ENCODE measurements around the gene SLFN11.
"Not testable (repeated sequence)": the region's sequence is repeated elsewhere in the genome, so short reads cannot be mapped to it uniquely, and the experiment has no call there.

SLFN11 gene, protein sequence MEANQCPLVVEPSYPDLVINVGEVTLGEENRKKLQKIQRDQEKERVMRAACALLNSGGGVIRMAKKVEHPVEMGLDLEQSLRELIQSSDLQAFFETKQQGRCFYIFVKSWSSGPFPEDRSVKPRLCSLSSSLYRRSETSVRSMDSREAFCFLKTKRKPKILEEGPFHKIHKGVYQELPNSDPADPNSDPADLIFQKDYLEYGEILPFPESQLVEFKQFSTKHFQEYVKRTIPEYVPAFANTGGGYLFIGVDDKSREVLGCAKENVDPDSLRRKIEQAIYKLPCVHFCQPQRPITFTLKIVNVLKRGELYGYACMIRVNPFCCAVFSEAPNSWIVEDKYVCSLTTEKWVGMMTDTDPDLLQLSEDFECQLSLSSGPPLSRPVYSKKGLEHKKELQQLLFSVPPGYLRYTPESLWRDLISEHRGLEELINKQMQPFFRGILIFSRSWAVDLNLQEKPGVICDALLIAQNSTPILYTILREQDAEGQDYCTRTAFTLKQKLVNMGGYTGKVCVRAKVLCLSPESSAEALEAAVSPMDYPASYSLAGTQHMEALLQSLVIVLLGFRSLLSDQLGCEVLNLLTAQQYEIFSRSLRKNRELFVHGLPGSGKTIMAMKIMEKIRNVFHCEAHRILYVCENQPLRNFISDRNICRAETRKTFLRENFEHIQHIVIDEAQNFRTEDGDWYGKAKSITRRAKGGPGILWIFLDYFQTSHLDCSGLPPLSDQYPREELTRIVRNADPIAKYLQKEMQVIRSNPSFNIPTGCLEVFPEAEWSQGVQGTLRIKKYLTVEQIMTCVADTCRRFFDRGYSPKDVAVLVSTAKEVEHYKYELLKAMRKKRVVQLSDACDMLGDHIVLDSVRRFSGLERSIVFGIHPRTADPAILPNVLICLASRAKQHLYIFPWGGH

DNA sequence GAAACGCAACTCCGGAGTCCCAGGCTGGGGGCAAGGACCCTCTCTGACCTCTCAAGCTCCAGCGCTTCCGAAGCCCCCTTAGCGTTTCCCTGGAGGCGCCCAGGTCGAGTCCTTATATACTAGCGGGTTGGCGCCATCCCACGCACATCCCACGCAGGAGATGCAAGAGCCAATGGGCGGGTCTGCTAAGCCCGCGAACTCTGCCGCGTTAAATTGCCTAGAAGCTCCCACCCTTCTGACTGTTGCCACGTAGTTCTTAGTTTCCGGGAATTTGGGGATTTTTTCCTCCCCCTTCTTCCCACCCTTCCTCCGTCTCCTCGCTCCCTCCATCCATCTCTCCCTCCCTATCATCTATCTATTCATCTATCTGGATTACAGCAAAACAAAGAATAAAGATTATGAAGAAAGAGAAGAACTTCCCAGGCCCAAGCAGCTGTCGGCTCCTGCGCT lies at the start of gene SLFN11:
Gene SLFN11, minus strand, starts transcription at position 88 of the 450 bp plus-strand sequence. CDS start 9,814 bp downstream, outside the sequence.
- DNase-seq: no peak

GRCh38 chr17:35421069-35421468 lies 47.6 kb upstream of the SLFN11 start:
- not testable (repeated sequence) for DNase-seq

DNA sequence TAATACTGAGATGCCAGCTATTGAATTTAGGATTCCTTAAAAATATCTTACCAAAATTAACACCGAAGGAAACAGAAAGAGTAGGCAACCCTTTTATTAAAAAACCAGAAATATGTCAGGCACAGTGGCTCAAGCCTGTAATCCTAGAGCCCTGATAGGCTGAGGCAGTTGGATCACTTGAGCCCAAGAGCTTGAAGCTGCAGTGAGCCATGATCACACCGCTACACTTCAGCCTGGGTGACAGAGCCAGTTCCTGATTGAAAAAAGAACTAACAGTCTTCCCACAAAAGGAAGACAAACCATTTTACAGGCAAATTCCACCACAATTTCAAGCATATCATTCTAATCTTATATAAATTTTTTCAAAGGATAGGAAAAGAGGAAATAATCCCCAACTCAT lies 43.2 kb upstream of the SLFN11 start:
- DNase-seq: no peak

DNA sequence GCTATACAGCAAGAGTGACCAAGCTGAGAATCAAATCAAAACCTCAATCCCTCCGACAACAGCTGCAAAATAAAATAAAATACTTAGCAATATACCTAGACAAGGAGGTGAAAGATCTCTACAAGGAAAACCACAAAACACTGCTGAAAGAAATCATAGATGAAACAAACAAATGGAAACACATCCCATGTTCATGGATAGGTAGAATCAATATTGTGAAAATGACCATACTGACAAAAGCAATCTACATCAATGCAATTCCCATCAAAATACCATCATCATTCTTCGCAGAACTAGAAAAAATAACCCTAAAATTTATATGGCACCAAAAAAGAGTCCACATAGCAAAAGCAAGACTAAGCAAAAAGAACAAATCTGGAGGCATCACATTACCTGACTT lies 41.3 kb upstream of the SLFN11 start:
- not testable (repeated sequence) for DNase-seq

GRCh38 chr17:35414247-35414646 lies 40.8 kb upstream of the SLFN11 start:
- DNase-seq: no peak

DNA sequence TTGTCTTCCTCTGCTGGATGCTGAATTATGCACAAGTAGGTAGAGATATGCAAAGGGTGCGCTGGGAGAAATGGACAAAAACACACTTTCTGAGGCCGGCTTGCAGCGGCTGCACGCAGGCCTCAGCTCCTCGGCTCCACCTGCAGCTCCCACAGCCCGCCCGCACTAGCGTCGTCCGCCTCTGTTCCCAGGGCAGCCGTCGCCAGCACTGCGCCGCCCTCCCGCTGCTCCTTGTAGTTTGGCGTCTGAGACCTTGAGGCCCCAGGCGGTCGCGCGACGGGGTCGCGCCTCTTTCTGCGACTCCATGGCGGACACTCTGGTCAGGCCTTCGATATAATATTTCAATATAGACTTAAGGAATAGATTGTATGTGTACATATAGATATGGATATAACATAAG lies 34.1 kb upstream of the SLFN11 start:
- no peak for DNase-seq

DNA sequence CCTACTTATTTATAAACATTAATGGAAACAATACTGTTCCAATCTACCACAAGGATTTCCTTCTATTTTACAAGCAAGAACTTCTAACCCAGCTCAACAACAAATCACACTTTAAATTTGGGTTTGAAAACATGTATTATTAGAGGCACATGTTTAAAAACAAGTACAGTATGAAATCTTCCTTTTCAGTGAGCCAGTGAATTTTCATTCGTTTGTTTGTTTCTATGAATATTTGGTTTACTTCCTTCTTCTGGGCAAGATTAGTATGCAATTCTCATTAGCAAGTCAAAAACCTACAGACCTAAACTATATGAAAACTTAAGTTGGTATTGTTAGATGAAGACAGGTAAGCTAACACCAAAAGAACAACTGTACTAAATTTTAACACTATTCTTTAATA lies 33.1 kb upstream of the SLFN11 start:
- DNase-seq: no peak

DNA sequence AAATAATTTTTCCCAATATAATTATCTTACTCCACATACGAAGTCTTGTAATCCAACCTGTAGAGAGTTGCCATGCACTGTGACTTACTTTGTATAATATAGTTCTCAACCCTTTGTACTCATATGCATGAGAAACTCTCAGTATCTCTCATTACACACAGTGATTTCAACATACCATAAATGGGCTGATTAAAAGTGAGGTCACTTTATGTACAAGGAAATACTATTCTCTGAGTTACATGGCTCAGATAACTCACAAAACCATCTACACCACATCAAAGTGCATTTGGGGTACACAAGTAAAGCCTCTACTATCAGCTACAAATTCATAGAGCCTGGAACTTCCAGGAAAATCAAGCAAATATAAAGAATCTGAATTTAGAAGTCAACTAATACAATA lies 30.9 kb upstream of the SLFN11 start:
- no peak for DNase-seq

GRCh38 chr17:35393783-35394182 lies 20.4 kb upstream of the SLFN11 start:
- DNase-seq: not testable (repeated sequence)

DNA sequence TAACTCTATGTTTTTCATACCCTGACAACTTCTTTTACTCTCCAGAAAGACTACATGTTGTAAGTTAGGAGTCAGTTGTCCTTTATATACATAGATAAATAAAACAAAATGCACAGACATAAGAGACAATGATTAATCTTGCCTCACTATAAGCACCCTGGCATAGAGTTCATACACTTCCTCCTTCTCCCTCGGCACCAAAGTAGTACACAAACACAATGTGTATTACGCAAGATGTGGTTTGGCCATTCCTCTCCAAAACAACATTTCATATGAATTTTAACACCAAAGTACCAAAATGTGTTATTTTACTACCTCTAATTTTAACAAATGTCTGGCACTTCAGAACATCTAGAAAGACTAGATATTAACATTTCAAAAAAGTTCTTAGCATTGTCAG lies 17.2 kb upstream of the SLFN11 start:
- no peak for DNase-seq

DNA sequence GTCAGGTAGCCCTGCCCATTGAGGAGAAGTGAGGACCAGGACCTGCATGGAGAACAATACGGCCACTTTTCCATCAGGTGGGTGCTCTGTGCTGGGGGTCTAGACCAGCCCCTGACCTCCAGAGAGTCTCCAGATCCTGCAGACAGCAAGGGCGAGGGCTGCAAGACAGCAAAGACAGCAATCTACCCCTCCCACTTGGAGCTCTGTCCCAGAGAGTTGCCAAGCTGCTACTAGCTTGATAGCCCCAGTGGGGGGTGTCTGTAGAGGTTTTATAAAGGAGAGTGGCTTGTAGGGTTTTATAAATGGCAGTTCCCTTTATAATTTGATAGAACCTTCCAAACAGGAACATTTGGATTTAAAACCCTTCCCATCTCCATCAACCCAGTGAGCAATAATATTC lies 16.7 kb upstream of the SLFN11 start:
- DNase-seq: no peak

DNA sequence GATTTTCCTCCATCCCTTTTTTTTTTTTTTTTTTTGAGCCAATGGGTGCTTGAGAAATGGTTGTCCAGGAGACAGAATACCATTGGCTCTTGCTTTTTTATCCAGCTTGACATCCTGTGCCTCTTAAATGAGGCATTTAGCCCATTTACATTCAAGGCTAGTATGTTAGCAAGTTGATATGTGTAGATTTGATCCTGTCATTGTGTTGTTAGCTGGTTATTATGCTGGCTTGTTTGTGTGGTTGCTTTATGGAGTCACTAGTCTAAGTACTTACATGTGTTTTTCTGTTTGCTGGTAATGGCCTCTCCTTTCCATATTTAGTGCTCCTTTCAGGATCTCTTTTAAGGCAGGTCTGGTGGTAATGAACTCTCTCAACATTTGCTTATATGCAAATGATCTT lies 14.1 kb upstream of the SLFN11 start:
- DNase-seq: no peak

GRCh38 chr17:35377706-35378105 lies 4.3 kb upstream of the SLFN11 start:
- DNase-seq: no peak

DNA sequence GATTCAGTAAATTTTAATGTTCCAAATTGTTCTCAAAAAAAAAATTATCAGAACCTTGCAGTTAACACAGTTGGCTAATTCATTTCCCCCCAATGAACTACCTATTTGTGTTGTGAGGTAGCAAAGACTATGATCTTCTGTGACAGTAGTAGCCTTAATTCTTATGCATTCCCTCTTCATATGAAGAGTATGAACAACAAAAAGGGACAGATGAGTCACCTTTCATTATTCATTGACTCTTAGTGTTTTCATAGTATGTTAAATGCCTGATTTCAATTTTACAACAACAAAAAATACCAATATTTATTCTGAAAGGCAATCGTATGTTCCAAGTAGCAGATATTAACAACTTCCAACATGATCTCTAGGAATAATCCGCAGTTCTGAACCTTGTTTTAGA lies 3.6 kb upstream of the SLFN11 start:
- DNase-seq: no peak

DNA sequence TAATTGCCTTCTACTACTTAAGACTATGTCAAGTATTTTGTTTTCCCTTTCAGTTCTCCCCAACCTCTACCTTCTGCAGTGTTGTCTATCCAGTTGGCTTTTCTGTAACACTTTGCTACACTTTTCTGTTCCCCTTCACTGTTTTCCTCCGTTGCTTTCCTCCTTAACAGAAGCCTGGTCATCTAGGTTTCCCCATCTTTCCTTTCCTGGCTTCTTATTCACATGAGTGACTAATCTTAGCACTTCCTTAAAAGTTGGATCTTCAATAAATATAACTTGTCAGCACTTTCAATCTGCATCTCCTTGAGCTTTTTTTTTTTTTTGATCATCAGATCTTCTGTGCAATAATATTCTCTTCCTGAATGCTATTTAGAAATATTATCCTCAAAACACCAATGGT lies 2.8 kb upstream of the SLFN11 start:
- DNase-seq: no peak

- no peak for DNase-seq
Observed at GRCh38 chr17:35374766-35375344, 1.4 kb upstream of the SLFN11 start.

- DNase-seq: no peak
Observed at GRCh38 chr17:35373984-35374765, 754 bp upstream of the SLFN11 start.

DNA sequence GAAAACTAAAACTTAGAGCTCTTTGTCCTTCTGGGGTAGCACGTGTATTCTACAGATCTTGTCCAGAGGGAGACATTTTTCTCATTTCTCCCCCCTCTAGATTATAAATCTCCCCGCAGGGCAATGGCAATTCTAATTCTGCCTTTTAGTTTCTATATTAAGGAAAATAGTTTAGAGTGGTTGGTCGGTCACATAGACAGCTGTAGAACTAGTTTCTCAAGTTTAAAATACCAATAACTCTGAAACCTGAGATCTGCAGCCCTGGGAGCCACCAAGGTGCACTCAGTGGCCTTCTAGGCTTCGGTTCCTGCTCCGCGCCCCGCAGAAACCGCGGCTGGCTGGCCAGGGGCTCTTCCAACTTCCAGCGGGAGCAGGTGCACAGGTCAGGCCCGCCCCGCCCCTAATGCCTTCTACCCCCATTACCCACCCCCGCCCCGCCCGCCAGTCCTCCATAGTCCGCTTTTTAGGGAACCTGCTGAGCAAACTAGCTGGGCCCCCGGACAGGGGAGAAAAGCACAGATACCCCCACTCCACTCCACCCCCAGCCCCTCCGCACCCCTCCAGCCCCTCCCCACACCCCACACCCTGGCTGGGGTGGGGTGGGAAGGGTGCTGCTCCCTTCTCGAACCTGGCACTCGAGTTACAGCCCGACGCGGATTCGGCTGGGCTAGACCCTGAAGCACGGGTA lies 431 bp downstream of the SLFN11 start:
- no peak for DNase-seq

DNA sequence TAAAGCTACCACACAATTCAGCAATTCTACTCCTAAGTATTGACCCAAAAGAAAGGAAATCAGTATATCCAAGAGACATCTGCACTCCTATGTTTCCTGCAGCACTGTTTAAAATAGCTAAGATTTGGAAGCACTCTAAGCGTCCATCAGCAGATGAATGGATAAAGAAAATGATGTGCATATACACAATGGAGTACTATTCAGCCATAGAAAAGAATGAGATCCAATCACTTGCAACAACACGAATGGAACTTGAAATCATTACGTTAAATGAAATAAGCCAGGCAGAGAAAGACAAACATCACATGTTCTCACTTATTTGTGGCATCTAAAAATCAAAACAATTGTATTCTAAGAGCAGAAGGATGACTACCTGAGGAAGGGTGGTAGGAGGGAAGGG lies 1.5 kb downstream of the SLFN11 start:
- DNase-seq: no peak

DNA sequence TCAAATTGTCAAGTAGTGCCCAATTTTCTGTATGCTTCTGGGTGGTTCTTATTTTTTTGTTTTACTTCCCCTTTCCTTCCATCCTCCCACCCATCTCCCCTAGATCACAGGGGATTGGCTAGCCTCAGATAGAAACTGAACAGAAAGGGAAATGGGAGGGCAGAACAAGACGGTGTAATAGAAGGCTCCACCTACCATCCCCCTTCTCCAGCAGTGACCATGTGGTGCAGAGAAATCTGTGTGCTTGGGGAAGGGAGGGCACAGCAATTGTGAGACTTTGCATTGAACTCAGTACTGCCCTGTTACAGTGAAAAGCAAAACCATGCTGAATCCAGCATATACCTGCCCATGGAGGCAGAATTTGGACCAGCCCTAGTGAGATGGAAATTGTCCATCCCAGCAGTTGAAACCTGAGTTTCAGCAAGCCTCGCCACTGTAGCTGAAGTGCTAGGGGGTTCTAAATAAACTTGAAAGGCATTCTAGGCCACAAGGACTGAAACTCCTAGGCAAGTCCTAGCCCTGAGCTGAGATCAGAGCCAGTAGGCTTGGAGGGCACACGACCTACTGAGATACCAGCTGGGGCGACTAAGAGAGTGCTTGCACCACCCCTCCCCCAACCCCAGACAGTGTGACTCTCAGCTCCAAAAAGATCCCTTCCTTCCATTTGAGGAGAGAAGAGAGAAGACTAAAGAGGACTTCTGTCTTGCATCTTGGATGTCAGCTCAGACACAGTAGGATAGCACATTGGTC lies 5.2 kb downstream of the SLFN11 start:
- no peak for DNase-seq

DNA sequence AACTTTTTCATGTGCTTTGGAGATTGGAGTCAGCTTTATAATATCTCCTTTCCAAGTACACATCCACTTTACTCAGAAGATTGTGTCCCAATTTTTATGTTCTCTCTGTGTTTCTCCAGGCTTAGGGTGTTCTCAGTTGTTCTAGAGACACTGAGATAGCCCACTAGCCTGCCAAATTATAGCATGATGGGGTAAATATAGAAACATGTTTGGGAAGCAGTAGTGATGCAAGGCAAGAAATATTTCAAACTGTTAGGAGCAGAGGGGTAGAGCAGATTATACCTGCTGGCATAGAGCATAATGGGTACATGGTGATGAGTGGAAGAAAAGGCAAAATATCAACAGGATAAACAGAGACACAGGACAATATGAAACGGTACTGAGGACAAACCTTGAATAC lies 12.4 kb downstream of the SLFN11 start:
- DNase-seq: no peak
